DOHH2 (cell line): ENCODE data around the gene LLGL1.

Experiments used
- H3F3A ChIP-seq: fragments of 200-600 bp; sonication (generic), shearing (Covaris generic); 2 replicates; pipeline ENCODE4 v1.6.0; 2016; ENCODE audit warnings: antibody characterized with exemption, mild to moderate bottlenecking; ENCODE audit not compliant: control insufficient read depth, insufficient read depth
- H3K27ac ChIP-seq: fragments of 200-600 bp; sonication (generic); 2 replicates; pipeline ENCODE4 v1.5.1; 2014; ENCODE audit warnings: low read depth, mild to moderate bottlenecking, low read length, moderate library complexity
- H3K27me3 ChIP-seq: fragments of 200-600 bp; sonication (generic); 2 replicates; pipeline ENCODE4 v1.6.1; 2014; ENCODE audit warnings: mild to moderate bottlenecking, low read length, mixed read lengths; ENCODE audit not compliant: control insufficient read depth
- H3K36me3 ChIP-seq: fragments of 200-600 bp; sonication (generic); 2 replicates; pipeline ENCODE4 v1.6.1; 2014; ENCODE audit warnings: mild to moderate bottlenecking, low read length, moderate library complexity, mixed read lengths; ENCODE audit not compliant: control insufficient read depth
- H3K4me1 ChIP-seq: fragments of 200-600 bp; sonication (generic); 2 replicates; pipeline ENCODE4 v1.6.1; 2014; ENCODE audit warnings: mild to moderate bottlenecking, low read length, mixed read lengths; ENCODE audit not compliant: control insufficient read depth
- H3K4me2 ChIP-seq: fragments of 200-600 bp; sonication (generic); 2 replicates; pipeline ENCODE4 v1.6.0; 2014; ENCODE audit warnings: mild to moderate bottlenecking, low read length, moderate library complexity
- H3K4me3 ChIP-seq: fragments of 200-600 bp; sonication (generic); 2 replicates; pipeline ENCODE4 v1.5.1; 2014; ENCODE audit warnings: mild to moderate bottlenecking, low read length, mixed read lengths
- H3K79me2 ChIP-seq: fragments of 200-600 bp; sonication (generic); 2 replicates; pipeline ENCODE4 v1.6.1; 2014; ENCODE audit warnings: mild to moderate bottlenecking, low read length, mixed read lengths; ENCODE audit not compliant: control insufficient read depth
- H3K9me2 ChIP-seq: fragments of 200-600 bp; sonication (generic); replicated peaks from 2 replicates; pipeline ENCODE4 v1.6.1; 2014; ENCODE audit warnings: mild to moderate bottlenecking, low read length, mixed read lengths; ENCODE audit not compliant: control insufficient read depth
- H3K9me3 ChIP-seq: fragments of 200-600 bp; sonication (generic); 2 replicates; pipeline ENCODE4 v1.6.1; 2014; ENCODE audit warnings: antibody characterized with exemption, low read length, mixed read lengths; ENCODE audit not compliant: control insufficient read depth, insufficient read depth
- H4K20me1 ChIP-seq: fragments of 200-600 bp; sonication (generic); 2 replicates; pipeline ENCODE4 v1.6.0; 2014; ENCODE audit warnings: low read depth, mild to moderate bottlenecking, antibody characterized with exemption, low read length, moderate library complexity; ENCODE audit not compliant: control insufficient read depth, insufficient read depth
- CTCF ChIP-seq: fragments of 200-600 bp; sonication (generic); IDR thresholded peaks from one replicate; pipeline ENCODE4 v1.5.1; 2014; ENCODE audit warnings: antibody characterized with exemption, mild to moderate bottlenecking, low read depth, low read length; ENCODE audit not compliant: poor library complexity, severe bottlenecking
- EZH2phosphoT487 ChIP-seq: fragments of 200-600 bp; sonication (generic); IDR thresholded peaks from 2 replicates; pipeline ENCODE4 v1.6.1; 2017; ENCODE audit warnings: borderline replicate concordance, mild to moderate bottlenecking, antibody characterized with exemption, low read length, moderate library complexity, mixed read lengths

The LLGL1 gene

GRCh38 chr17:18187821-18188761 lies 37.3 kb upstream of the LLGL1 start:
- H3K27ac ChIP-seq: no peak overlapping the region
- peaks cover 86% of the 10 kb centered on the region for H3K36me3 ChIP-seq
- no peaks in the 10 kb centered on the region for H3K27me3 ChIP-seq
- H3K79me2 ChIP-seq: peaks cover 94% of the 10 kb centered on the region
- peaks cover 41% of the 10 kb centered on the region for H4K20me1 ChIP-seq
- no peaks in the 10 kb centered on the region for H3K9me2 ChIP-seq
- H3K9me3 ChIP-seq: no peaks in the 10 kb centered on the region
- 0 out of 2 replicates have a peak, but pooled peaks cover 2% of the 10 kb centered on the region for H3F3A ChIP-seq
- peaks cover 36% of the 10 kb centered on the region for H3K4me1 ChIP-seq
- peak overlapping the region; percentile 92 for H3K4me3 ChIP-seq
- no peak for TF ChIP-seq CTCF
- TF ChIP-seq EZH2phosphoT487: no peak
- peak overlapping the region; percentile 93 for H3K4me2 ChIP-seq

GRCh38 chr17:18190628-18191235 lies 34.7 kb upstream of the LLGL1 start:
- Histone ChIP-seq H3K79me2 (peaks cover 97% of the 10 kb centered on the region), H3K4me2 (no peak overlapping the region; the same call in 1 of the 2 replicates), H4K20me1 (peaks cover 39% of the 10 kb centered on the region), H3K9me3 (no peaks in the 10 kb centered on the region), H3K9me2 (no peaks in the 10 kb centered on the region), H3K4me3 (no peak overlapping the region), H3K27ac (no peak overlapping the region), H3K36me3 (peaks cover 86% of the 10 kb centered on the region), H3F3A (0 out of 2 replicates have a peak, but pooled peaks cover 2% of the 10 kb centered on the region), H3K4me1 (peaks cover 33% of the 10 kb centered on the region), H3K27me3 (no peaks in the 10 kb centered on the region)
- TF ChIP-seq EZH2phosphoT487 (no peak), CTCF (no peak)

- Histone ChIP-seq H3K27me3 (no peaks in the 10 kb centered on the region), H3K9me3 (no peaks in the 10 kb centered on the region), H3K27ac (no peak overlapping the region), H3K4me3 (no peak overlapping the region), H3K79me2 (peaks cover 97% of the 10 kb centered on the region), H3F3A (0 out of 2 replicates have a peak, but pooled peaks cover 2% of the 10 kb centered on the region), H3K4me1 (peaks cover 27% of the 10 kb centered on the region), H3K9me2 (no peaks in the 10 kb centered on the region), H3K36me3 (peaks cover 86% of the 10 kb centered on the region), H3K4me2 (no peak overlapping the region), H4K20me1 (peaks cover 33% of the 10 kb centered on the region)
- TF ChIP-seq CTCF: no peak
- TF ChIP-seq EZH2phosphoT487: no peak
Observed at GRCh38 chr17:18191236-18191667, 34.2 kb upstream of the LLGL1 start.
